Right lobe of liver (tissue), 6 donors: Measurements from ENCODE around the gene ITM2B. TPM values are rescaled to one million over a fixed set of nuclear protein-coding genes. Genes with fewer than 3 reads are reported as not detected.

Experiments
- ATAC-seq, 4 donors: fragments of 200-7000 bp; cut with Tn5 transposase; one replicate each; pipeline ENCODE4 v1.9.1; 2020; ENCODE audit warnings: mild to moderate bottlenecking in 4 of 4, moderate library complexity in 4 of 4
- DNase-seq, 3 donors: peaks; one replicate each; pipeline ENCODE4 v3.0.0-alpha.2; 2020
- H3K27ac ChIP-seq, 3 donors: fragments of 200-600 bp; one replicate each; pipeline ENCODE4 v1.8.0; 2022
- H3K27me3 ChIP-seq, 2 donors: fragments of 200-600 bp; one replicate each; pipeline ENCODE4 v1.8.0; 2022
- H3K36me3 ChIP-seq, 4 donors: fragments of 200-600 bp; sonication (generic) in 1 of 4; one replicate each; pipeline versions ENCODE4 v1.5.1 to v1.8.0; 2017 to 2022; ENCODE audit warnings: control low read depth in 1 of 4
- H3K4me1 ChIP-seq, 4 donors: fragments of 200-600 bp; sonication (generic) in 1 of 4; one replicate each; pipeline versions ENCODE4 v1.5.1 to v1.8.0; 2017 to 2022; ENCODE audit warnings: control low read depth in 1 of 4
- H3K4me3 ChIP-seq, 3 donors: fragments of 200-600 bp; one replicate each; pipeline ENCODE4 v1.8.0; 2022
- H3K9me3 ChIP-seq, 4 donors: fragments of 200-600 bp; sonication (generic) in 1 of 4; one replicate each; pipeline versions ENCODE4 v1.5.1 to v1.8.0; 2017 to 2022; ENCODE audit warnings: control low read depth in 1 of 4
- POLR2A ChIP-seq: fragments of 450-650 bp; IDR thresholded peaks from one replicate; pipeline ENCODE4 v1.6.1; 2017; ENCODE audit warnings: antibody characterized with exemption, mild to moderate bottlenecking
- WGBS: methylation state at CpG from one replicate; pipeline ENCODE4 v1.1.6; 2018; ENCODE audit warnings: low coverage, low lambda C conversion rate; ENCODE audit not compliant: insufficient coverage; ENCODE audit errors: missing lambda C conversion rate; 5-methylcytosine and 5-hydroxymethylcytosine counted together
- intact Hi-C, 2 donors: fragments of 100-400 bp; cut with DNase I; formaldehyde crosslinking; loops; one replicate each; pipeline versions ENCODE4 v1.11.2 to v1.14.1; 2022
- total RNA-seq, 6 experiments: library from RNA; depleted of rRNA in 2 of 6; stranded (reverse); fragments of >200 nt in 2 of 6; fragmentation: NEBNext Ultra II Directional in 3 of 6; extraction: Animal tissue kit (Norgen Biotek cat#: 25700) in 3 of 6; gene quantifications; one replicate each; pipeline versions ENCODE4 v1.1.0 to v1.2.4, GENCODE V29; 2016 to 2023
- TF ChIP-seq, protein P1 (sequence below), 4 donors: fragments of 200-600 bp in 3 of 4; fragments of 450-650 bp in 1 of 4; IDR thresholded peaks; one replicate each; pipeline versions ENCODE4 v1.5.1 to v1.8.0; 2016 to 2022; ENCODE audit warnings: antibody characterized with exemption in 4 of 4, mild to moderate bottlenecking in 2 of 4
- donor health status: DM: no; HTN: yes; CAD: no.
- donor health status: DM: no; HTN: no; CAD: no.
- donor health status: DM: no; HTN: no; CAD: no.
- donor health status: DM: no; HTN: yes; CAD: no.
- donor health status: DM: no; HTN: yes; CAD: no.

ITM2B gene
- total RNA-seq, 6 experiments from 2014 or later: 203 to 381 (median 320) TPM

DNA sequence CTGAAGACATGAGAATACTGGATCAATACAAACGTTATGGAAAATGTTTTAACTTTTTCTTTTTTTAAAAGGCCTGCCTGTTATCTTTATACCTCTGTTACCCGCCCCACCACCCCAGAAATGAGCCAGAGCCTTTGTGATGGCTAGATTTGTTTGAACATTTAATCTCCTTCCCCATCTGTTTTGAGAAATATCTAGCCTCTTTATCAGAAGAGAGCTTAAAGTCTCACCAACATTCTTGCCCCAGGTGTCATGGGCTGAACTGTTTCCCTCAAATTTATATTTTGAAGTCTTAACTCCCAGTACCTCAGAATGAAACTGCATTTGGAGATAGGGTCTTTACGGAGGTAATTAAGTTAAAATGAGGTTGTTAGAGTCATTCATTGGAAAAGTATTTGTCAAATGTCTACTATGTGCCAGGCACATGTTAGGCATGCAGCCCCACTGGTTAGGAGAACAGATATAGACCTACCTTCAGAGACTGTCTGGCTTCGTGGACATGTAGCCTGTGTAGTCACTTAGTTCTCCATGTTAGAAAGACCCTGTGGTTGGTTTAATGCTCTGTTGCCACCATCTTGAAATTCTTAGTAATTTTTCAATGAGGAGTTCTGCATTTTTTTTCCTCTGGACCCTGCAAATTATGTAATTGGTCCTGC is 64.3 kb downstream of the ITM2B start:
- WGBS: 70% methylated on average over 4 of the region's 4 CpGs
- no peaks in the 10 kb centered on the region for H3K27me3 ChIP-seq
- DNase-seq: no peak
- H3K4me1 ChIP-seq: peaks cover 0 to 11% (median 3%) of the 10 kb centered on the region in 4 donors
- H3K27ac ChIP-seq: no peak overlapping the region
- no peaks in the 10 kb centered on the region for H3K36me3 ChIP-seq
- intact Hi-C loops: no loop called here
- H3K9me3 ChIP-seq: no peaks in the 10 kb centered on the region
- no peak for ATAC-seq
- no peak for TF ChIP-seq POLR2A
- TF ChIP-seq, protein P1, sequence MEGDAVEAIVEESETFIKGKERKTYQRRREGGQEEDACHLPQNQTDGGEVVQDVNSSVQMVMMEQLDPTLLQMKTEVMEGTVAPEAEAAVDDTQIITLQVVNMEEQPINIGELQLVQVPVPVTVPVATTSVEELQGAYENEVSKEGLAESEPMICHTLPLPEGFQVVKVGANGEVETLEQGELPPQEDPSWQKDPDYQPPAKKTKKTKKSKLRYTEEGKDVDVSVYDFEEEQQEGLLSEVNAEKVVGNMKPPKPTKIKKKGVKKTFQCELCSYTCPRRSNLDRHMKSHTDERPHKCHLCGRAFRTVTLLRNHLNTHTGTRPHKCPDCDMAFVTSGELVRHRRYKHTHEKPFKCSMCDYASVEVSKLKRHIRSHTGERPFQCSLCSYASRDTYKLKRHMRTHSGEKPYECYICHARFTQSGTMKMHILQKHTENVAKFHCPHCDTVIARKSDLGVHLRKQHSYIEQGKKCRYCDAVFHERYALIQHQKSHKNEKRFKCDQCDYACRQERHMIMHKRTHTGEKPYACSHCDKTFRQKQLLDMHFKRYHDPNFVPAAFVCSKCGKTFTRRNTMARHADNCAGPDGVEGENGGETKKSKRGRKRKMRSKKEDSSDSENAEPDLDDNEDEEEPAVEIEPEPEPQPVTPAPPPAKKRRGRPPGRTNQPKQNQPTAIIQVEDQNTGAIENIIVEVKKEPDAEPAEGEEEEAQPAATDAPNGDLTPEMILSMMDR (IDR thresholded peaks at IDR 0.05): no peak
- no peak overlapping the region for H3K4me3 ChIP-seq

DNA sequence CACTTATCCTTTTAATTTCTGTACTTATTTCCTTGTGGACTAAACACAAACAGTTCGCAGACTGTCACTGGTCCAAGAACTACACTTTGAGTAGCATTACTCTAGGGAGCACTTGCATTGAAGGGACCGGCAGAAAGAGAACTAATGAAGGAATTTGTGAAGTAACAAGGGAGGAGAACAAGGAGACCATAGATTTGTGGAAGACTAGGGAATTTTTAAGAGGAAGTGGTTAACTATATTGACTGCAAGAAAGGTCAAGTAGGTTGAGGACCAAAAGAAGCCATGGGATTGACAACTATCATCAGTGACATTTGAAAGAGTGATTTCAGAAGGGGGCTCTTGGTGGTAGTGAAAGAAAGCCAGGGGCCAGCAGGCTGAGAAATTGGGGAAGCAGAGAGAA is 66.6 kb downstream of the ITM2B start:
- no peak overlapping the region for H3K27ac ChIP-seq
- H3K4me1 ChIP-seq: peaks cover 0 to 6% (median 3%) of the 10 kb centered on the region in 4 donors
- 78% methylated on average over 2 of the region's 2 CpGs for WGBS

DNA sequence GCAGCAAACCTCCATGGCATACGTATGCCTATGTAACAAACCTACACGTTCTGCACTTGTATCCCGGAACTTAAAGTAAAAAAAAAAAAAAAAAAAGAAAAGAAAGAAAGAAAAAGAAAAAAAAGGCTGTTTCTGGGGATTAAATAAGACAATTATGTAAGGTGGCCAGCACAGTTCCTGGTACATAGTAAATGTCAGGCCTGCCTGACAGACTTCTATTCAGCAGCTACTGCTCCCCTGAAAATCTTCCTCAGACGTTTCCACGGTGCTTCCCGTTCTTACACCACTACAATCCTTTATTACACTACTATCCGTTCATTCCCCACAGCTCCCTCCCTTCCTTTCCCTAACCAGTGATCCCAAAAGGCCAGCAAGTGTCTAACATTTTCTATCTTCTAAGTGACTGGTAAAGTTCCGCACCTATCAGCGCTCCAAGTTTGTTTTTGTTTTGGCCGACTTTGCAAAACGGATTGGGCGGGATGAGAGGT is 69.9 kb downstream of the ITM2B start:
- H3K4me3 ChIP-seq: peak overlapping the region; percentile 85 to 96 (median 90)
- peaks cover 0 to 6% (median 3%) of the 10 kb centered on the region in 4 donors for H3K4me1 ChIP-seq
- DNase-seq: no peak
- peaks cover 0 to 1% (median 0%) of the 10 kb centered on the region in 4 donors for H3K36me3 ChIP-seq
- WGBS: 14% methylated on average over 12 of the region's 12 CpGs
- H3K27me3 ChIP-seq: no peaks in the 10 kb centered on the region
- H3K9me3 ChIP-seq: no peaks in the 10 kb centered on the region
- peak overlapping the region; percentile 97 to 99 (median 99) for H3K27ac ChIP-seq
- ATAC-seq: peak in 1 of 4 donors; percentile 23
- intact Hi-C loops: no loop called here
- TF ChIP-seq, protein P1 (IDR thresholded peaks at IDR 0.05): no peak
- TF ChIP-seq POLR2A: no peak

More for the DNA sequence above, 66.6 kb downstream of the ITM2B start:
- no peak for DNase-seq
- no peaks in the 10 kb centered on the region for H3K9me3 ChIP-seq
- H3K27me3 ChIP-seq: no peaks in the 10 kb centered on the region
- intact Hi-C loops: no loop called here
- no peak for TF ChIP-seq POLR2A
- TF ChIP-seq, protein P1 (IDR thresholded peaks at IDR 0.05): no peak
- no peaks in the 10 kb centered on the region for H3K36me3 ChIP-seq
- H3K4me3 ChIP-seq: no peak overlapping the region
- no peak for ATAC-seq

DNA sequence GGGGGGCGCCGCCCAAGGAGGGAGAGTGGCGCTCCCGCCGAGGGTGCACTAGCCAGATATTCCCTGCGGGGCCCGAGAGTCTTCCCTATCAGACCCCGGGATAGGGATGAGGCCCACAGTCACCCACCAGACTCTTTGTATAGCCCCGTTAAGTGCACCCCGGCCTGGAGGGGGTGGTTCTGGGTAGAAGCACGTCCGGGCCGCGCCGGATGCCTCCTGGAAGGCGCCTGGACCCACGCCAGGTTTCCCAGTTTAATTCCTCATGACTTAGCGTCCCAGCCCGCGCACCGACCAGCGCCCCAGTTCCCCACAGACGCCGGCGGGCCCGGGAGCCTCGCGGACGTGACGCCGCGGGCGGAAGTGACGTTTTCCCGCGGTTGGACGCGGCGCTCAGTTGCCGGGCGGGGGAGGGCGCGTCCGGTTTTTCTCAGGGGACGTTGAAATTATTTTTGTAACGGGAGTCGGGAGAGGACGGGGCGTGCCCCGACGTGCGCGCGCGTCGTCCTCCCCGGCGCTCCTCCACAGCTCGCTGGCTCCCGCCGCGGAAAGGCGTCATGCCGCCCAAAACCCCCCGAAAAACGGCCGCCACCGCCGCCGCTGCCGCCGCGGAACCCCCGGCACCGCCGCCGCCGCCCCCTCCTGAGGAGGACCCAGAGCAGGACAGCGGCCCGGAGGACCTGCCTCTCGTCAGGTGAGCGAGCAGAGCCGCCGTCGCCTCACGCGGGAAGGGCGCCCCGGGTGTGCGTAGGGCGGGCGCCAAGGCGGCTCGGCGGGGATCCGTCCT is 70.5 kb downstream of the ITM2B start, which contains the start of gene RB1:
Gene RB1 (plus strand): TSS at position 393 of the 784 bp plus-strand sequence. CDS start 162 bp downstream, at position 555.
- 0% methylated on average over 19 of the region's 96 CpGs for WGBS
- no peaks in the 10 kb centered on the region for H3K27me3 ChIP-seq
- H3K4me1 ChIP-seq: peaks cover 0 to 6% (median 3%) of the 10 kb centered on the region in 4 donors
- H3K27ac ChIP-seq: peak within 1 kb of the TSS; percentile 97 to 99 (median 99)
- TF ChIP-seq POLR2A: peak; percentile 98
- TF ChIP-seq, protein P1 (IDR thresholded peaks at IDR 0.05): peak in 1 of 4 donors; percentile 5
- H3K36me3 ChIP-seq: peaks cover 0 to 7% (median 0%) of the 10 kb centered on the region in 4 donors
- intact Hi-C loops: no loop called here
- ATAC-seq (peak; percentile 94 to 98 (median 96)), DNase-seq (peak; percentile 94 to 95 (median 95))
- no peaks in the 10 kb centered on the region for H3K9me3 ChIP-seq
- peak within 1 kb of the TSS; percentile 85 to 96 (median 90) for H3K4me3 ChIP-seq
